ENCODE data around the gene SOWAHA.
"Not testable (repeated sequence)": the region's sequence is repeated elsewhere in the genome, so short reads cannot be mapped to it uniquely, and the experiment has no call there.

The SOWAHA gene

DNA sequence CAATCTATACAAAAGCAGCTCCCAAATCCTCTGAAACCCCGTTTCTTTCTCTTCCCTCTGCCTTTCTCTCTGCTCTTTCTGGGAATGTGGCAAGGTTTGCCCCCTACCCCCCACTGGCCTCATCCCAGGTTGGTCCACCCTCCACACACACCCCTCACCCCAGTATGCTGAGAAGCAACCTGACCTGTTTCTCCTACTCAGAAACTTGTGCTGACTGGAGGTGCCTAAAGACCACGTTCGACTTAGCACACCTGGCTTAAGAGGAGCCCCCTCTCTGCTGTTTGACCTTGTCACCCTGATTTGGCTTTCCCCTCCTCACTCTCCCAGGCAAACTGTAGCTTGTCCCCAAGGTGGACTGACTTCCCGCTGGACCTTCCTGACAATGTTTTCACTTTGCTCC, 35.0 kb upstream of the SOWAHA start:
- DNase-seq (ENCODE audit: low spot score): no peak

DNA sequence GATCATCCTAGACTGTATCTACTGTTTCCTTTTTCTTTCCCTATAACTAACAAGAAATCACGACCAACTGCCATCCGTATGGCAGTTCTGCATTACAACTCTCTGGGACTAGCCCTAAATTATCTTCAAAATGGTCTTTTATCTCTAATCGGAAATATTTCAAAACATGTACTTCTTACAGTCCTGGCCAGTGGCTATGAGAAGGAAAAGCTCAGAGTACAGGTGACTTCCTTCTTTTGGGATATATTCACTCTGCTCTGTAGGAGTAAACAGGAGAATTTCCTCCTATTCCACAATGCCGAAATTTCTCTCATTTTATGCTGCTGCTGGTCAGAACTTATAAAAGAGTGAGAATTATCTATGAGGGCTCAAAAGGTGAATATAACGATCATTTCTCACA, 34.2 kb upstream of the SOWAHA start:
- DNase-seq (ENCODE audit: low spot score): no peak

DNA sequence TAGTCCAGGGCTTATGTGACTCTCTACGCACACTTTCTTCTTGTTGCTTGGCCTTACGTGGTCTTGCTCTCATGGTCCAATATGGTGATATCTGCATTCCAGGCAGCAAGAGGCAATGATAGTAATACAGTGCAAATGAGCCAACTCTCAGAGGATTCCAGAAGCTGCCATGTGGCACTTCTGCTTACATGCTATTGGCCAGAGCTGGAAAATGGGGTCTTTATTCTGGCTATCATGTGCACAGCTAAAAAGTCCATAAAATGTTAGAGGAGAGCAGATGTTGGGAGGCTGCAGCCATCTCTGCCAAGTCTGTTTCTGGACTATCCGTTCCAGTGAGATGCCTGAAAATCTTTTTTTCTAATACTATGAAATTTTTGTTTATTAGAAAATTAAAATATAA, 33.1 kb upstream of the SOWAHA start:
- DNase-seq (ENCODE audit: low spot score): no peak

DNA sequence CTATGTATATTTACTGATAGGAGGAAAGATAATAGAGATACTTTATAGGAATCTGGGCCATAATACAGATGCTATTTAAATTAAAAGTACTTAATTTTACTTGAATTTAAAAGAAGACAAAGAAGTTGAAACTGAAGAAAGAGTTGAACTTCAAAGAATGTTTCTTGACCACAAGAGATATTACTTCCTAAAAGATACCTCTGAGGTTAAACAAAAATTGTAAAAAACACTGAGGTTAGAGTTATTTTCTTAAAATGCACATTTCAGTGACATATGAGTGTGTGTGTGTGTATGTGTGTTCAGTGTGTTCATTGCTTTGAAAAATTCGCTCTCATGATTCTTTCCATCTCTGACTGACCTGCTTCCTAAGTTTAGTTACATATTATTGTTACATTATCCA, 32.5 kb upstream of the SOWAHA start:
- DNase-seq (ENCODE audit: low spot score): no peak

DNA sequence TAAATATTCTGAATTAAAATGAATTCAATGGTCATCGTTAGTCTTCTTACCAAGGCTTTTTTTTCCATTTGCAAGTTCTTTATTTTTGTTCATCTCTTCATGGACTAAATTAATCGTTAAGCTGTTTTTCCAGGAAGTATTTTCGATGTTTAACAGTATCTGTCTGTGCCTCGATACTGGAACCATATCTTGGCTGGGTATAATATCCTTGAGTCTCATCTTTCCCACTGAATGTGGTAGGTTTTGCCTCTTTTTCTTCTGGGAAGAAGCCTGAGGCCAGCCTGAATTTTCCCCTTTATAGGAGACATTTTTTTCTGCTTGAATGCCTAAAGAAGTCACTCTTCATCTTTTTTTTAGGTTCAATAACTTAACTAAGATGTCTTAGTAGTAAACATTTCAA, 32.1 kb upstream of the SOWAHA start:
- no peak for DNase-seq (ENCODE audit: low spot score)

DNA sequence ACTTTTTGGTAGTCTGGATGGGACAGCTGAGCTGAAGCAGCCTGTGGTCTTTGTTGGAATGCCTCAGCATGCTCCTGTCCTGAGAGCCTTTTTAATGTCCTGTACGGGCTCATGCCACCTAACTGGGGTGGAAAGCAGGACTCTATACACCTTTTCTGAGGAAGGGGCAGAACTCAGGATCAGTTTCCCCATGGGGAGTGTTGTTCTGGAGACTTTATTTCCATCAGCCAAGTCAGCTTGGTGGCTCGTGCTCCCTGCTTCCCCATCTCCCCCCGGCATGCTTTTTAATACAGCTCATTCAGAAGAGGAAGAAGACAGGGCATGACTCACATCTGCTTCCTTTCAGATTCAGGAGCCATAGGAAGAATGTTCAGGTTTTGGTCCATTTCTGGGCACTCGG, 31.0 kb upstream of the SOWAHA start:
- DNase-seq (ENCODE audit: low spot score): peak; percentile 82

DNA sequence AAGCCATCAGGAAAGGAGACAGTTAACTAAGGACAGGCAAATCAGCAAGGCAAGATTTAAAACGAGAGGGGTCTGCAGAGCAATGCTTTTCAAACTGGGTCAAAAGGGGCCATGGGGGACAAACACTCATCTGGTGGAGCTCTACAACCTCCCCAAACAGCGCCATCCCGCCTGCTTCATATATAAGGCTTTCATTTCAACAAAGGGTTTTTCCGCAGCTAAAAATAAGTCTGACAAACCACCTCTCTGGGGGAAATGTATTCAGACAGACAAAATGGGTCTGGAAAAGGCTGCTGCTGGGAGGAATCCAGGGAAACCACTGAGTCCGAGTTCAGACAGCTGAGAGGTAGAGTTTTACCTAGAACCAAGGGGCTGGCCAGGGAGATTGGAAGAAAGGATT, 27.7 kb upstream of the SOWAHA start:
- no peak for DNase-seq (ENCODE audit: low spot score)

DNA sequence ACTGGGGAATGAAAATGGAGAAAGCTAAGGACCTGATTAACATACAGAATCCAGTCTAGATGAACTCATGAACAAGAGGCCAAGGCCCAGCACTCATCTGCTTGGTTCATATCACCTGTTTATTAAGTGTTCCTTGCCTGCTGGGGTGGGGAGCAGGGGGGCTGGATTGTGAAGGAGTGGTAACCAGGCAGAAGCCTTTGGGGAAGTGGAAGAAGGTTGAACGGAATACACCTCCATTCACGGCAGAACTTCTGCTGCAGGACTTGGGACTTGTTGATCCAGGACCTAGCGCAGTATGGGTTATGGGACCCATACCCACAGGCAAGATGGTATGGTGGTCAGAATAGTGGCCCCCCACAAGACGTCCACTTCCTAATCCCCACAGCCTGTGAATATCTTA, 27.2 kb upstream of the SOWAHA start:
- no peak for DNase-seq (ENCODE audit: low spot score)

DNA sequence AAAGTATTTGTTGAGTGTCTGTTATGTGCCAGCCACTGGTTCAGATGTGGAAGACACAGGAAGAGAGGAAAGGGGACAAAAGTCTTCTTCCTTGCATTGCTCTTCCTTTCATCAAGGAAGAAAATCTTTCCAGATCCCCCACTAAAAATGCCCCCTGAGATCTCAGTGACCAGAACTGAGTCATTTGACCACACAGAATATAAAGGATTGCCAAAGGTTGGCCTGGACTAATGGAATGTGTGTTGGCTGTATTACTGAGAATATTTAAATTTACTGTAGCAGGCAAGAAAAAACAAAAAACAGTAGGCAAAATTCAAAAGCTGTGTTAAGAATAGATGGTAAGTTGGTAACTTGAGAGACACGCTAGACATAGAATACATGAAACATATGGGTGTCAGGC, 26.0 kb upstream of the SOWAHA start:
- no peak for DNase-seq (ENCODE audit: low spot score)

DNA sequence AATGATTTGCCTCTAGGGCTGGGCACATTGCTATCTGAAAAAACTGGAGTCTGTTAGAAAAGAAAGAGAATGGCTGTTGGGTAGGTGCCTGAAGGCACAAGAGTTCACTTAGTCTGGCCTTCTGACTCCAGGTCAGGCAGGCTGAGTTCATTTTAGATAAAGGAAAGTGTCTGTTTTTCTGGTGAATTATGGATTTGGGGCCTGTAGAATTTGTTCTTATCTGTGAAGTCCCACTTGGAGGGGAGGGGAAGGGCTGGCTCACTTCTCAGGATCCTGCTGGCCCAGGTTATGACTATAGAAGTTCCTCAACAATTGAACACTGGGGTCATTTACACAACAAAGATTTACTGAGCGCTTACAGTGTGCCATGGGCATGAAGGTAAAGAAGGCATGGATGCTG, 24.6 kb upstream of the SOWAHA start:
- no peak for DNase-seq (ENCODE audit: low spot score)

DNA sequence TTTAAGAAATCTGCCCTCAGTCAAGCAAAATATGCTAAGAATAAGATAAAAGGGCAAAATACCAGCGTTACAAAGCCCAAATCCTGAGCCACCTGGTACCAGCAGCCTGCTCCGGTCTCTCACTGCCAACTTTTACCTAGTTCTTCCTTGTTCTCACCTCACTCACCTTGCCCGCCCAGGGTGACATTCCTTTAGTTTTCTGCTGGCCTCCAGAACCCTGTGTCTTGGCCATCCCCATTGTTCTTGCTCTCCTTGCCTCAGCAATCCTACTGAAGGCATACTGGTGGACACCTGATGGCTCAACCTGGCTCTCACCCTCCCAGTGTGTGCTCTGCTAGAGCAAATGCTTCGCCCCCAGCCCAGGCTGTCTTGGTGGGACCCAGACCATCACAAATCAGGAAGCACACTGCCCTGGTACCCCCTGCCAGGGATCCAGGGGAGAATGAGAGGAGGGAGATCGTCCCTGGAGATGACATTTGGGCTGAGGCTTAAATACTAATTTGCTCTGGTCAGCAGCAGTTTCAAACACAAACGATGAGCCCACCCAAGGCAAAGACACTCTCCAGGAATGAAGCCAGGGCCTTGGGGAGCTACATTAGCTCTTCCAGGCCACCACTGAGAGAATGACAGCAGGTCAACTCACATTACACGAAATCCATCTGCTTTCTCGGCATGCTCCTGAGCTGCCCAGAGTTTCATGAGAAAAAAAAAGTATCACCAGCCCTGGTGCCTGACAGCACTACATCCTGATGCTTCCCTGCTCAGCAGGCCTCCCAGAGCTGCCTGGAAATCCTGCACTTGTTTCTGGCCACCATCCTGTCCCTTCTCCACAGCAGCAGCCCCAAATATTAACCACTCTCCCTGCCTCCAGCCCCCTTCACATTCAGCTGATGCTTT, 23.9 kb upstream of the SOWAHA start:
- no peak for DNase-seq (ENCODE audit: low spot score)

DNA sequence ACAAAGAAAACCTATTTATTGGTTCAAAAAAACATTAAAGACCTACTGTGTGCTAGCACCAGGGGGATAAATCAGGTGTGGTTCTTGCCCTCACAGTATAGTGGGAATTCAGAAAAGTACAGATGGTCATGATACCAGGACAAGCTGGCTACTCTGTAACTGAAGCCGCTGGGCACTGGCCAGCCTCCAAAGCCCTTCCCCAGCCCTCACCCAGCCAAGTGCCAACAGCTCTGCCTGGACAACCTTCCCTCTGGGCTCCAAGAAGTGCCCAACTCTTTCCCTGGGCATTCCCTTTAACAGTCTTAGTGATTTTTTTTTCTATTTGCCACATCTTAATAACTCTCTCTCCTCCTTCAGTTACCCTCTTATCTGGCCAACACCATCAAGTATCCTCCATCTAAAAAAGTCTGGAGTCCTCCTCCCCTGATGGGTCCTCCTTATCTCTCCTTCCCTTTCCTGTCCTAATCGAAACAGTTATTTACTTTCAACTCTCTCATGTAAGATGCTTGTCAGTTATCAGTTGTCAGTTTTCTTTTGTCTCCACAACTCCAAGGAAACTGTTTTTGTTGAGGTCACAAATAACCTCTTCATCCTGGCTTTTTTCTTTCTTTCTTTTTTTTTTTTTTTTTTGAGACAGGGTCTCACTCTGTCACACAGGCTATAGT, 22.8 kb upstream of the SOWAHA start:
- DNase-seq (ENCODE audit: low spot score): no peak

DNA sequence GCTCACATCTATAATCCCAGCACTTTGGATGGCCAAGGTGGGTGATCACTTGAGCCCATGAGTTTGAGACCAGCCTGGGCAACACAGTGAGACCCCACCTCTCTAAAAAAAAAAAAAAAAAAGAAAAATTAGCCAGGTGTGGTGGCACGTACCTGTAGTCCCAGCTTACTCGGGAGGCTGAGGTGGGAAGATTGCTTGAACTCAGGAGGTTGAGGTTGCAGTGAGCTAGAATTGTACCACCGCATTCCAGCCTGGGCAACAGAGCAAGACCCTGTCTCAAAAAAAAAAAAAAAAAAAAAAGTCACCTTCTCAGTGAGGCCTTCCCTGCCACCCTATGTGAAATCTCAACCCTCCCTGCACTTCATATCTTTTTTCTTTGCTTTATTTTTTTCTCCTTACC, 22.1 kb upstream of the SOWAHA start:
- no peak for DNase-seq (ENCODE audit: low spot score)

DNA sequence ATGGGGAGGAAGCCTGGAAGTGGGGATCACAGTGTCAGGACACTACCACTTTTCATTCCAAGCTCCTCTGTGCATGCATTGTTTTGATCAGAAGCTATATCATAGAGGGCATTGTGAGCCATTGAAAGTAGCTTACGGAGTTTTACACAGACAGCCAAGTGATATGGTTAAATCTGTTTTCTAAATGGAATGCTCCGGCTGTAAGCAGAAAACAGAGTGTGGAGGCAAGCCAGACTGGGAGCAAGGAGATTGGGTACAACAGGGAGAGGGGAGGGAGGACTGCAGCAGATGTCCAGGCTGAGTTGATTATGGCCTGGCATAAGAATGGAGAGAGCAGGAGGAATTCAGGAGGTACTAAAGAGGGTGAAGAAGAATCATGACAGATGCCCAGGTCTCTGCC, 15.5 kb upstream of the SOWAHA start:
- DNase-seq (ENCODE audit: low spot score): no peak

DNA sequence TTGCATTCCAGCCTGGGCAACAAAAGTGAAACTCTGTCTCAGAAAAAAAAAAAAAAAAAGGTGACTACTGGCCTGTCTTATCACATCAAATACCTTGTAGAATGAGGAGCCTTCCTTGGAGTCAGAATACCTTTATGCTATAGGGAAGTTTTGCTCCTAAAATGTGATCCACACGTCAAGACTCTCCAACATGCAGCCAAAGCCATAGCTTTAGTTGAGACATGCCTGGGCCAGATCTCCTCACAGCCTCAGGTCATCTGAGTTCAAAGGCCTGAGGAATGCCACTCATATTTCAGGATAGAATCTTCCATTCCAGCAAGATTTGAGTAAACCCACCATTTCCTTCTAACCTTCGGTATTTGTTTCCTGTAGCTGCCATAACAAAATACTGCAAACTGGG, 13.7 kb upstream of the SOWAHA start:
- no peak for DNase-seq (ENCODE audit: low spot score)

DNA sequence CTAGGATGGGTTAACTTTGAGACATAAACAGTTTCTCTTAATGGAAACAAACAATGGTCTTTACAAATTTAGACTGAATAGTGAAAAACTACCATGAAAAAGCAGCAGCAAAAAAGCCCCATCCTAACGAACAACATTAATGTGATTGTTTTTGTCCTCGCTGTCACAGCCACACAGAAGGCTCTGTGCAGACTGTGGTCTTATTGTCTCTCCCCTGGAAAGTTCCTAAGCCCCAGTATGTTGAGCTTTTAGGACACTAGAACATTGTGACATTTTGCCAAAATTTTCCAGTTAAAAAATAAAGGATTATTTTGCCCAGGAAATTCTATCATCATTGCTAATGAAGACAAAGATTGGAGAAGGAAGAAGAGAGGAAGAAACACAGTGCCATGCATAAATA, 12.6 kb upstream of the SOWAHA start:
- no peak for DNase-seq (ENCODE audit: low spot score)

DNA sequence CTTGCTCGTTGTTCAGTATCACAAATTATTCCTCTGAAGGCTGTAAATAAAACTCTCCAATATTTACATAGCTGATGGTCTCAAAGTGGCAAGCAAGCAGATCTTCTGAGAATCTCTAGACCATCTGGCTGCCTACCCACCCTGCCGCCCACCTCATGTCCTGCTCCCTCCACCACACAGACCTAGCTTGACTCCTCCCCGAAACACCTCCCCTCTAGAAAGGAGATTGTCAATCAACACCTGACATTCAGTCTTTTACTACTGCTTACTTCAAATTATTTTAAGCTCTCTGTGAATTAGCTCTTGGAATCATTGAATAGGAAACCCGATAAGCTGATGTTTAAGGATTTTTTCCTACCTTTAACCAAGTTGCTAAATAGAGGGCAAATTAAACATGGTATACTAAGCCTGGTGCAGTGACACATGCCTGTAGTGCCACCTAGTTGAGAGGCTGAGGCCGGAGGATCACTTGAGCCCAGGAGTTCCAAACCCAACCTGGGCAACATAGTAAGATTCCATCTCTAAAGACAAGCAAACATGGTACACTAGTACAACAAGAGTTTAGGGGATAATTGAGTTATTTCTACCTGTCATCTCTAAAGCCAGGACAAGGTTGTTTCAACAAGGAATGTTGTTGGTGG, 10.9 kb upstream of the SOWAHA start:
- no peak for DNase-seq (ENCODE audit: low spot score)

DNA sequence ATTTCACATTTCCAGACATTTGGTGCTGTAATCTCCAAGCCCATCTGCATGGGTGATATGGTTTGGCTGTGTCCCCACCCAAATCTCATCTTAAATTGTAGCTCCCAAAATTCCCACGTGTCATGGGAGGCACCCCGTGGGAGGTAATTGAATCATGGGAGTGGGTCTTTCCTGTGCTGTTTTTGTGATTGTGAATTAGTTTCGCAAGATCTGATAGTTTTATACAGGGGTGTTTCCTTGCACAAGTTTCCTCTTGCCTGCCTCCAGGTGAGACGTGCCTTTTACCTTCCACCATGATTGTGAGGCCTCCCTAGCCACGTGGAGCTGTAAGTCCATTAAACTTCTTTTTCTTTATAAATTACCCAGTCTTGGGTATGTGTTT, 10.4 kb upstream of the SOWAHA start:
- not testable (repeated sequence) for DNase-seq (ENCODE audit: low spot score)

DNA sequence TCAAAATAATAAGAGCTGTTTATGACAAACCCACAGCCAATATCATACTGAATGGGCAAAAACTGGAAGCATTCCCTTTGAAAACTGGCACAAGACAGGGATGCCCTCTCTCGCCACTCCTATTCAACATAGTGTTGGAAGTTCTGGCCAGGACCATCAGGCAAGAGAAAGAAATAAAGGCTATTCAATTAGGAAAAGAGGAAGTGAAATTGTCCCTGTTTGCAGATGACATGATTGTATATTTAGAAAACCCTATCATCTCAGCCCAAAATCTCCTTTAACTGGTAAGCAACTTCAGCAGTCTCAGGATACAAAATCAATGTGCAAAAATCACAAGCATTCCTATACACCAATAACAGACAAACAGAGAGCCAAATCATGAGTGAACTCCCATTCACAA, 8.9 kb upstream of the SOWAHA start:
- not testable (repeated sequence) for DNase-seq (ENCODE audit: low spot score)

DNA sequence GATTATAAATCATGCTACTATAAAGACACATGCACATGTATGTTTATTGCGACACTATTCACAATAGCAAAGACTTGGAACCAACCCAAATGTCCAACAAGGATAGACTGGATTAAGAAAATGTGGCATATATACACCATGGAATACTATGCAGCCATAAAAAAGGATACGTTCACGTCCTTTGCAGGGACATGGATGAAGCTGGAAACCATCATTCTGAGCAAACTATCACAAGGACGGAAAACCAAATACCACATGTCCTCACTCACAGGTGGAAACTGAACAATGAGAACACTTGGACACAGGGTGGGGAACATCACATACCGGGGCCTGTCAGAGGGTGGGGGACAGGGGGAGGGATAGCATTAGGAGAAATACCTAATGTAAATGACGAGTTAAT, 7.2 kb upstream of the SOWAHA start:
- not testable (repeated sequence) for DNase-seq (ENCODE audit: low spot score)

DNA sequence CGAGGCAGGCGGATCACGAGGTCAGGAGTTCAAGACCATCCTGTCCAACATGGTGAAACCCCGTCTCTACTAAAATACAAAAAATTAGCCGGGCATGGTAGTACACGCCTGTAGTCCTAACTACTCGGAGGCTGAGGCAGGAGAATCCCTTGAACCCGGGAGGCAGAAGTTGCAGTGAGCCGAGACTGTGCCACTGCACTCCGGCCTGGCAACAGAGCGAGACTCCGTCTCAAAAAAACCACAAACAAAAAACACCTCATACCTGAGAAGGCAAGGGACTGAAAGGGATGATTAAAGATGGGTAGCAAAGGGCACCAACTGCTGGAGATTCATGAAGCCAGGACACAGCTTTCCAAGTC, 6.3 kb upstream of the SOWAHA start:
- DNase-seq (ENCODE audit: low spot score): not testable (repeated sequence)

DNA sequence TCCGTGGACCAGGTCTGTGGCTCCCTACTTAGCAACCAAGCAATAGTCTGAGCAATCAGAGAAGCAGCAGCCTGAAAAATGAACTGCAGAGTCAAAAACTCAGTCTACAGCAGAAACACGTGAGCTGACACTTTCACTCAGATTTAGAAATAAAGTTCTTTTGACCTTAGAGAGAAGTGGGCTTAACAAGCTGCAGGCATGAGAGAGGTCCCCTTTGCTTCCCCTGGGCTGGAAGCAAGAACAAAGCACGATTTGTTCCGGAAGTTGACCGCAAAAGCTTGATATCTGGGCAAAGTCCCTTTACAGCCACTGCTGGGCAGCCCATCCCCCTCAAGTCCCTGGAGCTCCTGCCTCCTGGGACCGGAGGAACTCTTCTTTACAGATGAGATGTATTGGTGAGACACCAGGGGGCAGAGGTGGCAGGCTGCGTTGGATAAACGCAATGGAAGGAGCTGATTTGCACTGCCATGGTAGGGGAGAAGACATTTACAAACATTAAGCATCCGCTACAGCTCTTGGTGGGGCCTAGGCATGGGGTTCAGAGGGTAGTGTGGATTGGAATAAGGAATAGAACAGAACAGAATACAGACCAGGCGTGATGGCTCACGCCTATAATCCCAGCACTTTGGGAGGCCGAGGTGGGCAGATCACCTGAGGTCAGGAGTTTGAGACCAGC, 5.8 kb upstream of the SOWAHA start:
- DNase-seq (ENCODE audit: low spot score): no peak

DNA sequence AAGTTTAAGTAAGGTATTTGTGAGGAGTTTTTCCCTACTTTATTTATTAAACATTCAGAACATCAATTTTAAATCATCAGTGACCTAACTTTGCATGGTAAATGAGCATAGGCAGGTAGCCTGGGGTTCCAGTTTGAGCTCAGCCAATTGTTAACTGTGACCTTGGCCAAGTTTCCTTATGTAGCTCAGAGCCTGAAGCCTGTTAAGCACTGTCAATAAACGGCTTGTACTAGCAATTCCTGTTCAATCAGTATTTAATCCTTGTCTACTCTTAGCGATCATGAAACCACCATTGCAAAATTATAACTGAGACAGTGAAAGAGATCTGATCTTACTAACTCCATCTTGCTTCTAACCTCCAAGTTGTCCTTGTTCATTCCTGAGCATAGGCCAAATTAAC, 4.7 kb upstream of the SOWAHA start:
- no peak for DNase-seq (ENCODE audit: low spot score)

Measured in kidney capillary endothelial cell (primary cell).